Measurements from ENCODE around the gene SDHC.
A peak's percentile ranks its signal among the peaks of the same experiment; 100 is the strongest.

The SDHC gene, protein sequence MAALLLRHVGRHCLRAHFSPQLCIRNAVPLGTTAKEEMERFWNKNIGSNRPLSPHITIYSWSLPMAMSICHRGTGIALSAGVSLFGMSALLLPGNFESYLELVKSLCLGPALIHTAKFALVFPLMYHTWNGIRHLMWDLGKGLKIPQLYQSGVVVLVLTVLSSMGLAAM

DNA sequence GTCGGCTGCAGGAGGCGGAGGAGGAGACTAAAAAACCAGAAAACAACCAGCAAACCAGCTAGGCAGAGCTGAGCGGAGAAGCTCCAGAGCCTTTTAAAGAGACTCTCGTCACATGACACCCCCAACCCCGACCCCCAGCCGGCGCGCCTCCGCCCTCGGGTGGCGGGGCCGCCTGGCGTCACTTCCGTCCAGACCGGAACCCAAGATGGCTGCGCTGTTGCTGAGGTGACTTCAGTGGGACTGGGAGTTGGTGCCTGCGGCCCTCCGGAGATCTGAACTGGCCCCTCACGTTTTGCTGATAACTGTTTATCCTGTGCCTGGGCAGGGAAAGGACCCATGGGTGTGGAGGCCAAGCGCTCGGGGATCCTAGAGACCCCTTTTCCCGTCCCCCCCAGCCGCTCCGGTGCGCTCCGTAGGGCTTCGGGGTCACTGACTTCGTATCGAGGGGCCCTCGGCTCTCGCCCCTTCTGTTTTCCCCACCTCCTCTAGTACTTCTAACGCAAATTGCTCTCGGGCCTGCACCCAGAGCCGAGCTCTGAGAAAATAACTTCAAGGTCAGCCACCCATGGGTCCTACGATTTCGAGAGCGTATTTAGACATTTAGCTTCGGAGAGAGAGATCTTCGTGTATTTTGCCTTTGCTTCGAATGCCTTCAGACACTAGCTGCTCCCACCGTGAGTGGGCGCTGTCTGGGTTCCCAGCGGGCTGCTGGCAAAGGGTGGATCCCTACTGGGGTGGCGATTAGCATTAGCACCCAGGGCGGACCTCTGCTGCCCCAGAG is at the start of gene SDHC:
Gene SDHC, plus strand, starts transcription at position 181 of the 781 bp plus-strand sequence. Its CDS starts 25 bp downstream, at position 206.
- DNase-seq (ENCODE audit: low read depth), result peak; percentile 37

DNA sequence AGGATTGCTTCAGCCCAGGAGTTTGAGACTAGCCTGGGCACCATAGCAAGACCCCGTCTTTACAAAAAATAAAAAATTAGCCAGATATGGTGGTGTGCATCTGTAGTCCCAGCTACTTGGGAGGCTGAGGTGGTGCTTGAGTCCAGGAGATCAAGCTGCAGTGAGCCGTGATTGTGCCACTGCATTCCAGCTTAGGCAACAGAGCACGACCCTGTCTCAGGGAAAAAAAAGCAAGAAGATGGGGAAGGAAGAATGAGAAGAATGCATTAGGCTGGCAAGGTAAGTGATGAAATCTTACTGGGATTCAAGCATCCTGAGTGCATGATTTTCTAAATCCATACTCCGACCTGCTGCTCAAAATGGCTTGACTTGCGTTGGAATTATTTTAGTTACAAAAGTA is 48.9 kb upstream of the SDHC start:
- no peak for DNase-seq (ENCODE audit: low read depth)

DNA sequence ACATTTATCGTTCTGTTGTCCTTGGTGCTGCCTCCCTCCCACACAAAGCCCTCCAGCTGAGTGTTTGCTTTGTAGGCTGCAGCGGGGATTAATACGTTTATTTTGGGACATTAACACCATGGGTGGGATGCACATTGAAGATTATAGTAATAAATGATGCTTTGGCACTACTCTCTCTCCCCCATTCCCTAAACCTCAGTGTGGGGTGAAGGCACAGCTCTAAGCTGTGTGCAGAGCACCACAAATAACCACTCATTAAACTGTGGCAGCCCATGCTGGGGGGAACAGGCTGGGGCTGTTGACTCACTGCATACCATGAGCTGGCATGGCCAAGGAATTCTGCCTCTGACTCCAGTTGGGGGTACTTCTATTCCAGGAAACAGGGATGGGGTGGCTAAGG is 48.0 kb upstream of the SDHC start:
- DNase-seq (ENCODE audit: low read depth), result no peak

DNA sequence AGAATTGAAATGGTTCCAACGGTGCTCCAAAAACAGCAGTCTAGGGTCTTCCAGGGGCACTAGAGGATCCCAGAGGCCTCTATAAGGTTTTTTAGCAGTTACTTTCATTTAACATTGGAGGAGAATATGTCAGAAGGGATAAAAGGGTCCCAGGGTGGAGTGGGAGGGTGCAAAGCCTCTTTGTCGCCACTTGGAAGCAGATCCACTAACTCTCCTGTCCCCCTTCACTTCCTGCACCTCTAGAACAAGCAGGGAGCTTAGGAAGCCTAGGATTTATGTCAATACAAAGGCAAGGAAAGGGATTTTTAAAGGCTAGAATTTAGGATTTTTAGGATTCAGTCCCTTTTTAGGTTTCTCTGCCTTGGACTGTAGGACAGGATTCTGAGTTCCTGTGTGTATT is 47.3 kb upstream of the SDHC start:
- no peak for DNase-seq (ENCODE audit: low read depth)

DNA sequence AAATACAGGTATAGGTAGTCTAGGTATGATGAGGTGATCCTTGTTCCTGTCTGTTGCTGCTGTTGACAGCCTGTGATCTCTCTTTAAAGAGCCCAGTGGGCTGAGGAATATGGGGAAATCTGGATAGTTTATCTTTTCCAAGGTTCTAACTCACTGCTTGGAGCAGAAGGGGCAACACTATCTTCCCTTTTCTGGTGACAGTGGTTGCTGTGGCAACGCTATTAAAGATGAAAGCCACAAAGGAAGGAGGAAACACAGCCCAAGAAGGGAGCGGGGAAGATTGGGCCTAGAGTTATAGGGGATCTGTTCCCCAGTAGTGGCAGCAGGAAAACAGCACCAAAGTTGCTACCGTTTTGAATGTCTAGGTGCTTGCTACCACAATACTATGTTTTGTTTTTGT is 46.9 kb upstream of the SDHC start:
- no peak for DNase-seq (ENCODE audit: low read depth)

DNA sequence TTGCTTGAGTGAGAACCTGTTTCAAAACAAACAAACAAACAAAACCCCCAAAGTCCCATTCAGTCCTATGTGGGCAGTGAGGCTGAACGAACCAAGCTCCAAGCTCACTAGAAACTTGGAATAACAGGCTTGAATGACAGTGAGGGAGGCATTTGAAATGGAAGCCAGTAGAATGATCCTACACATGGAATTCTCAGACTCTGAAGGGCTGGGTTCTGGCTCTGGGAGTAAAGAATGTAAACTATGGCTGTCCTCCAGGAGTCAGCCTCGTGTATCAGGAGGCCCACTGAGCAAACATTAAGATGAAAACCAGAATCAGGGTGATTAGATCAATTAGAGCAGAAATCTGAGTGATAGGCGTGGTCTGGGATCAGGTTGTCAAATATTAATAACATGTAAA is 40.8 kb upstream of the SDHC start:
- DNase-seq (ENCODE audit: low read depth), result no peak

DNA sequence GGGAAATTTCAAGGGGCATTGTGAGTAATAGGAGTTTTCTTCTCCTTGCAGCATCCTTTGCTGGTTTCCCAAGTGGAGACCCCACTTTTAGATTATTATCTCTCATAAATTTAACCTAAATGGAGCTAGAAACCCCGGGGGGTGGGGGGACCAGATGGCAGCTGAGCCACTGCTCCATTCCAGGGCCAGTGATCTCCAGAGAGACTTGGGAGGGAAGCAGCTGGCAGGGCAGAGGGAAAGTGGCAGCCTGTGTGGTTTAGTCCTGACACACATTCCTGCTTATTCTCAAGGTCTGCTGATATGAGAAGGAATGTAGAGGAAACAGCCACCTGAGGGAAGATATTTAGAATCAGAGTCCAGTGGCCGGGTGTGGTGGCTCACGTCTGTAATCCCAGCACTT is 39.3 kb upstream of the SDHC start:
- DNase-seq (ENCODE audit: low read depth), result no peak

DNA sequence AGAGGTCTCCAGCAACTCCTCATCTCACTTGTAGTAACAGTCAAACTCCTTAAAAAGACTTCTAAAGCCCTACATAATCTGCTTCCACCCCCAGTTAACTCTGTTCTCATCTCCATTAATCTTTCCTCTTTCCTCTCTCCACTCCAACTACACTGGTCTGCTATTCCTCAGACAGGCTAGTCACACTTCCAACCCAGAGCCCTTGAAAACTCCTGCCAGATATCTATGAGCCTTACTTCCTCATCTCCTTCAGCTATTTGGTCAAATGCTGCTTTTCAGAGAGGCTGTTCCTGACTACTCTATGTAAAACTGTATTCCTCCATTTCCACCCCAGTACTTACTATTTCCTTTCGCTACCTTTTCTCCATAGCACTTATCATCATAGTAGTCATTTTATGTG is 31.2 kb upstream of the SDHC start:
- no peak for DNase-seq (ENCODE audit: low read depth)

DNA sequence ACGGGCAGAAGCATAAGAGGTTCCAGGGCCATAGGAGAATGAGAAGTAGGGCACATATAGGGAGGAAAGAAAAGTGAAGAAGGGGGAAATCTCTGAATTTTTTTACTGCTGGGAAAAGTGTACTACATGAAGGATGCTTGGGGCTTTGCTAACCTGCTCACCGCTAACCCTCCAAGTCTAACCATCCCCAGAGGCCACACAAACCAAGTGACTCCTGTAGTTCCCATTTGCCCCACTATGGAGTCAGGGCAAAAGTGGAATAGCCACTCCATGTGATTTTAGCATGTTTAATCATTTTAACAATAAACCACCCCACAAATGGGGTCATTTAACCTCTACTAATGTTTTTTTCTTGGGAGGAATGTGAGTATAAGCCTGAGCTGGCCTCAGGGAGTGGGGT is 29.1 kb upstream of the SDHC start:
- no peak for DNase-seq (ENCODE audit: low read depth)

DNA sequence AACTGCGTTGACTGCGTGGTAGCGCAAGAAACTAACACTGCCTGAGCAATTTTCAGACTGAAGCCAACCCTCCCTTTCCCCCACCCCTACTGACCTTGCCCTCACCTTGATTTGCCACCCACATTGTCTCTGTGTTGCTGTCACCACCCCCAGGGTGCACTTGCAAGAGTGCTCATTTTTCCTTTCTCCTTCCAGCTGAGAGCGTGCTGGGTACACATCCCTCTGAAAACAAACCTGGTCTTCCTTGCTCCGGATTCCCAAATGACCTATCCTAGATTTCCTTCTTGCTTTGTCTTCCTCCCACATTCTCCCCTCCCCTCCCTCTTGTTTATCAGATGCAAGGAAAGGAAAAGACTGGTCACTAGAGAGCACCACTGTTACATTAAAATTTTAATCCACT is 28.7 kb upstream of the SDHC start:
- no peak for DNase-seq (ENCODE audit: low read depth)

DNA sequence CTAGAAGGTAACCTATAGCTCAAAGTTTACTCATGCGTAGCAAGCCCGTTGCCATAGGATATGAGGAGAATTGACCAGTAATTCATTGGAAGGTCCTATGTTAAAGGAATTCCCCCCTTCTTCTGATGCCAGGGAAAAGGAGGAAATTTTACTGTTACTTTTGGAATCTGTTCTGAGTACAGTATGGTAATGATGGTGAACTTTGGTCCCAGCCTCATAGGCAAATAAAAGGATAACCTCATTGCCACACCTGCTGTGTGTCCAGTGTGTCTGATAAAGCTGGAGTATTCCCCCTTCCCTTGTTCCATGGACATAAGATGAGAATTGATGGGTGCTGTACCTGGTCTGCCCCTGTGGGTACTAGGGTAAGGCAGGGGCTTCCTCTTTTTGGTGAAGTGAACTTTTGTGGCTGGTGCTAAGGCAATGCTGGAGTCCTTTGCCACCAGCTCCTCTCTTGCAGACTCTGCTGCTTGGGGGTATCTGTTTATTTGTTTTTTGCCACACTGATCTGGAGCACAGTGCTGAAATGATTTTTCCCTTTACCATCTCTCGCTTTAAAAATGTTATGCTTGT is 26.6 kb upstream of the SDHC start:
- DNase-seq (ENCODE audit: low read depth), result no peak

DNA sequence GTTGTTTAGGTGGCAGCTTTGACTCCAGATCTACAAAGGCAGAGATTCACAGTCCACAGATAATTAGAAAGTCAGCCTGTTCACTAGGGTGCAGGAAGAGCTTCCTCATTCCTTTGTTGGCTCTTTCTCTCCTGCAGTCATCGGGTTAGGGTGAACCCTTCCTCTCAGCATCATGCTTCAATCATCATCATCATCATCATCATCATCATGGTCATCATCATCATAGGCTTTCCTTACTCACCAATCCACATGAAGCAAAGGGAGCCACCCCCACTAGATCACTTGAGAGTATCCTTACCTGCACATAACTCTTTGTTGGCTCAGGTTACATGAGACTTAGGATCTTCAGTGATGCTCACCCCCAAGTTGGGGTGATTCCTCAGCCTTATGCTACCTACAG is 23.4 kb upstream of the SDHC start:
- DNase-seq (ENCODE audit: low read depth), result no peak

DNA sequence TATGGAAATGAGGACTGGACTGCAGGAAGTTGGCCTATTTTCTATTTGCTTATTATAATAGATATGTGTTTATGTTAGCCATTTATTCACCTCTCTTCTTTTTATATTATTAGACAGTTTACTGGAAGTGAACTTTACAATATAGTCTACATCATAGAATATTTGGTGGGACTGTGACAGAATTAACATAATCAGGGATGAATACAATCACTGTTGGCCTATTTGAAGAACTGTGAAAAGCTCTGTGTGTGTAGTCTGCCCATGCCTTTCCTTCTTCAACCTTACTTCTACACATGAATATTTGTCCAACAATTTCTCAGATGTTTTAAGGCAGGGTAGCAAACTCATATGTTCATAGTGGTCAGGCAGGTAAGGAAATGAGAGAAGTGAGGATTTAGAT is 16.8 kb upstream of the SDHC start:
- no peak for DNase-seq (ENCODE audit: low read depth)

DNA sequence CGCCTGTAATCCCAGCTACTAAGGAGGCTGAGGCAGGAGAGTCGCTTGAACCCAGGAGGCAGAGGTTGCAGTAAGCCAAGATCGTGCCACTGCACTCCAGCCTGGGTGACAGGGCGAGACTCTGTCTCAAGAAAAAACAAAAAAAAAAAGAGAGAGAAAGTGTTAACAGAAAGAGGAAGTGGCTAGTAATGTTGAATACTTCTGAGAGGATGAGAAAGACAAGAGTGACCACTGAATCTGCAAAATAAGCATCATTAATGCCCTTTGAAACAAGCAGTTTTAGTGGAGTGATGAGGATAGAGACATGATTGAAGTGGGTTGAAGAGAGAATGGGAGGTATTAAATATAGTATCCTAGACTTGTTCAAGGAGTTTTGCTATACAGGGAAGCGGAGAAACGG is 16.1 kb upstream of the SDHC start:
- DNase-seq (ENCODE audit: low read depth), result no peak

DNA sequence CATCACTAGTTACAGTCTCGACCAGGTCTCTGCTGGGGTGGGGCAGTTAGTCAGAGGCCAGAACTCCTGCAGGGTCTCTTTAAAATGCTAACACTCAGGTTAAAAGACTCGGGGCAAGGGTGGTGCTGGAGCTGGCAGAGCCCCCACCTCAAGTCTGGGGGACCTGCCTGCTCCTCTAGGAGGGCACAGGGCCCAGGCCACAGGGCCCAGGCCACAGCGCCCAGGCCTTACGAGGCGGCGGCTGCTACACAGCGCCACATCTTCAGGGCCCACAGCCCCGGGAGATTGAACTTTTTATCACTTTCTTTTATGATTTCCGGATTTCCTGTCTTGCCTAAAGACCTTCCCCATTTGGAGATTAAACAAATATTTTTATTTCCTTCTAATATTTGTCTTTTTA is 14.8 kb upstream of the SDHC start:
- DNase-seq (ENCODE audit: low read depth), result no peak

DNA sequence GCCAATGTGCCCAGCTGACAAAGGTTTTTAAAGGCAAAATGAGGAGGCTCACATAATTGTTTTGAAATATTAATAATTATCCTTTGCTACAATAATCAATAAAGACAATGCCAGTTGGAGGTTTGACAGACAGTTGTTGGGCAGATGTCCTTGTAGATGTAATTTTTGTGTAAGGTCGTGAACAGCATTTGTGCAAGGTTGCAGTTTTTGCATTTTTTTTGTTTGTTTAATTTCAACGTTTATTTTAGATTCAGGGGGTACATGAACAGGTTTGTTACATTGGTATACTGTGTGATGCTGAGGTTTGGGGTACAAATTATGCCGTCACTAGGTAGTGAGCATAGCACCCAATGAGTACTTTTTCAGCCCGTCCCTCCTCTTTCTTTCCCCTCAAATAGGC is 13.7 kb upstream of the SDHC start:
- DNase-seq (ENCODE audit: low read depth), result no peak

DNA sequence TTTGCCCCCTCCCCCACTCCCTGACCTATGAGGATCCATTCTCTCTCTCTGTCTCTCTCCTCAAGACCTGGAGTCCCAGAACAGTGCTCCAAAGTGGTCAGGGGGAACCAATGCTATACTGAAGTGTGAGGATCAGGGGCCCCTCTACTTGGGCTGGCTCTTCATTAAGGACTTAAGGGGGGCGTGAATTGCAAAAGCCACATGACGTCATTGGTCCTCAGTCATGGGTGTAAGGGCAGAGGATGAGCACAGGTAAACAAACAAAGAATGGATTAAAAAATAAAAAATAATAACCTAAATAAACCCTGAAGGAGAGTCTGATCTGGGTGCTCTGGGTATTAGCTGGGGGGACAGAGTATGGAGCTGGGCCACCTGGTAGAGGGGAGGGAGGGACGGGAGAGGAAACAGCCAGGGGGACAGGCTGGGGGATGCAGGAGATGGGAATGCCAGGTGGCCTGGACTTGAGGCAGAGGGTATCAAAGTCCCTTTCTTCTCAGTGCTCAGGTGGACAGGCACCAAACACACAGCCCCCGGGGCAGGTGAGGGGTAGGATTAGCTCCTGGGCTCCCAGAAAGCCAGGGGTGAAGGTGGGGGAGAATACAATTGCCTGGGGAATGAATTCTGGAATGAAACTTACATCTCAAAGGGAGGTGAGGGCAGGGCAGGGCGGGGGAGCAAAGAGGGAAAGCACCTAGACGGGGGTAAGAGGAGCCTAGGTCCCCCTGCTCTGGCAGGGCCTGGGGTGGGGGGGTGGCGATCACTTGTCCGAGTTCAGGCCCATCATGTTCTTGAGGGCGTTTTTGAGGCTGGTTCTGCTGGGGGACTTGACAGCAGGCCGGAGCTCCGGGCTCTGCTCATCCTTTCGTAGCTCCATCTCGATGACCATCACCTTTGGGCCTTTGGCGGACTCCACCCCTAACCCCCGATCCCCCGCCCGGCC is 9.0 kb upstream of the SDHC start:
- DNase-seq (ENCODE audit: low read depth), result no peak

DNA sequence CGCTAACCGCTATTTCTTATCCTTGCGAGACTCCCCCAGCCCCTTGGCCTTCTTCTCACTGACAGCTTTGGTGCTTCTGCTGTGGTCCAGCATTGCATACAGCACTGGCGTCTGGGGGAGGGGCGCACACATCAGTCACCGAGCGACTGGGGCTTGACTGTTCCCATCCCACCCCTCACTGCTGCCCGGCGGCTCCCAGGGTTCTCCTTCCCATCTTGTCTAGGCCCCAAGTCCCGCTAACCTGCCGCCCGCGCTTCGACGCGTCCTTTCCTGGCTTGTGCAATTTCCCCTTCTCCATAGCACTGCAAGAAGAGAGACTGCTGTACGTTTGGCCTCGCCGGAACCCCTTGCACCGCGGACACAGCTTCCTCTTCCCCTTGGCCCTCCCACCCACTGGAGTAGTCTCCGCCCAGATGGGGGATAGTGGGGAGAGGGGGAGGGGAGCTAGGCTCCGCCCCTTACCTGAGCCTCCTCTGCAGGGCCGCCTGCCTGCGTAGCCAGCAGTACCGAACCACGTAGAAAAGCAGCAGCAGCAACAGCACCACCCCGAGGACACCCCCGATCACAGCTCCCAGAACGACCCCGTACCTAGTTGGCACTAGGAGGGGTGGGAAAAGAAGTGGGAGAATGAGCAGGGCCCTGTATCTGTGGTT is 8.2 kb upstream of the SDHC start:
- no peak for DNase-seq (ENCODE audit: low read depth)

DNA sequence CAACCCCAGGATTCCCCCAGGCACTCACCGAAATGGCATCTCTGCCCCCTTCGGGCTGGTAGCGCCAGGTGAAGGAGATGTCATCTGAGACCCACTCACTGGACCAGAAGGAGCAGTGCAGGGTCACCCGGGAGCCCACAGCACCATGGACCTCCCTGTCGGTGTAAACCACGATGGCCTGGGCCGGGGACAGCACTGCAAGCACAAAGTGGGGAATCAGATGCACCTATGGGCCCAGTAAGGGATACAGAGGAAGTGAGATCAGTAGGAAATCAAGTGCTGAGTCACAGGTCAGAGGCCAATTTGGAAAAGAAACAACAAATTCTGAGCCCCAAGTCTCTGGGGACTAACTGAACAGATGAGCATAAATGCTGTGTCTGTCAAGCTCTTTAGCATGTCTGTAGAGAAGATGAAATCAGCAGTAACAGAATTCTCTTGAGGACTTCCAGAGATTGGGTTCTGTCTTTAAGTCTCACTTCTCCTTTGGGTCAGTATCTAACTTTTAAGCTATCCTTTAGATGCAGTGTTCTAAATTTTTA is 6.9 kb upstream of the SDHC start:
- peak; percentile 72 for DNase-seq (ENCODE audit: low read depth)

DNA sequence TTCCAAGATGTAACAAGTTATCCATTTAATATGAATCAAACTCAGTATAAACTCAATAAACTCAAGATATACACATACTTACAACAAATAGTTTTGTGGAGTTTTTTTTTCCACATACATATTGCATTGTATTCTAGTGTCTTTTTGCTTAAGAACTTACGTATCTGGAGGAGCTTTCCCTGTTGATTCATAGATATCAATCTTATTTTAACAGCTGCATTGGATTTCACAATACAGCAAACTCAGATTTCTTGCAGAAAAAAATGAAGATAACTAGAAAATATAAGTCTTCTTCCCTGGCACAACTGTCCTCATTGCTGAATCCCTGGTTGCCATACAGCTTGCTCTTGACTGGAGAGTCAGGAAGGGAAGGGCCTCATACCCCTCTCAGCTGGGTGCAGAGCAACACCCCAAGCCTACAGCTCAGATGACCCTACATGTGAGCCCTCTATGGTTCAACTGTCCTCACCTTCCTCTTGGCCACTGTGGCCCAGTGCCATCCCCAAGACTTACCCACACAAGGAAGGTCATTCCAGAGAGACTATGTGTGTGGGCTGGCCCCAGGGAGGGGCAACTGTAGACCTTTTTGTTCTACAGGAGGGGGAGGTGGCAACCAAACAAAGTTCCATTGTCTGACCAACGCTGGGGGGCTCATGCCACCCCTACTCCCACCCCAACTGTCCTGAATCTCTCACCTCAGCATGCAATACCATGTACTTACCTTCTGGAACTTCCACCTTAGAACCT is 6.1 kb upstream of the SDHC start:
- no peak for DNase-seq (ENCODE audit: low read depth)

DNA sequence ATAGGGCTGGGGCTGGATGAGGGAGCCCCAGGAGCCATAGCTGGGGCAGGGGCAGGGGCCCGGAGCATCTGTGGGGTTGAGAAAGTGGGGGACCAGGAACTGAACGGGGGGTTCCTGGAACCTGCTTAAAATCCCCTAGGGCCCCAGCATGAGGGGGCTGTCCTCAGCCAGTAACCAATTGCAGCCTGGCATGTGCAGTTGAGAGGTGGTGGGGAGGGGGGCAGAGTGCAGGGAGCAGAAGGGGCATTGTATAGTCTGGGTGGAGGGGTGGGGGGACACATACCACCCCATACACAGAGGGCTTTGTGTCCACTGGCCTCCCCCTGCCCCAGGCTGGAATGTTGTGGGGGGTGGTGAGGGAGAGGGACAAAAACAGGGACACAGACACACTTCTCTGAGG is 4.3 kb upstream of the SDHC start, which contains the start of gene MPZ:
Gene MPZ, minus strand, starts transcription at position 101 of the 400 bp plus-strand sequence. Its CDS starts 63 bp downstream, at position 38.
- DNase-seq (ENCODE audit: low read depth), result no peak
